Measurements from ENCODE around the gene RBM17.
"Not testable (repeated sequence)": the region's sequence is repeated elsewhere in the genome, so short reads cannot be mapped to it uniquely, and the experiment has no call there.

Gene RBM17

GRCh38 chr10:6088721-6089333 is at the start of gene RBM17:
Gene RBM17, plus strand, starts transcription at chr10:6089034. Its CDS starts 8,032 bp downstream, at chr10:6097066.
- DNase-seq (ENCODE audit: insufficient read length, low spot score) = peak; percentile 85
- peak; percentile 89 for FAIRE-seq

GRCh38 chr10:6039711-6040110 is 49.1 kb upstream of the RBM17 start:
- DNase-seq (ENCODE audit: insufficient read length, low spot score) = no peak
- no peak for FAIRE-seq

- DNase-seq (ENCODE audit: insufficient read length, low spot score) = no peak
- FAIRE-seq = no peak
These were observed 48.6 kb upstream of the RBM17 start for GRCh38 chr10:6040205-6040604.

DNA sequence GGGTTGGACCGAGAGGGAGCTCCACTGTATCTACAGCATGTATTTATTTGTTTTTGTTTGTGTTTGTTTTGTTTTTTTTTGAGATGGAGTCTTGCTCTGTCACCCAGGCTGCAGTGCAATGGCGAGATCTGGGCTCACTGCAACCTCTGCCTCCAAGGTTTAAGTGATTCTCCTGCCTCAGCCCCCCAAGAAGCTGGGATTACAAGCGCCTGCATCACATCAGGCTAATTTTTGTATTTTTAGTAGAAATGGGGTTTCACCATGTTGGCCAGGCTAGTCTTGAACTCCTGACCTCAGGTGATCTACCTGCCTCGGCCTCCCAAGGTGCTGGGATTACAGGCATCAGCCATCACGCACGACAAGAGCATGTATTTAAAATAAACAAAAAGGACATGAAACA is 45.5 kb upstream of the RBM17 start:
- FAIRE-seq; DNase-seq (ENCODE audit: insufficient read length, low spot score): not testable (repeated sequence)

- FAIRE-seq (peak; percentile 68), DNase-seq (ENCODE audit: insufficient read length, low spot score) (no peak)
These were observed 44.8 kb upstream of the RBM17 start for GRCh38 chr10:6044060-6044459.

GRCh38 chr10:6044751-6045313 is 44.0 kb upstream of the RBM17 start:
- FAIRE-seq (peak; percentile 18), DNase-seq (ENCODE audit: insufficient read length, low spot score) (no peak)

- no peak for DNase-seq (ENCODE audit: insufficient read length, low spot score)
- peak; percentile 94 for FAIRE-seq
These were observed 43.5 kb upstream of the RBM17 start for GRCh38 chr10:6045314-6045848.

- no peak for DNase-seq (ENCODE audit: insufficient read length, low spot score)
These were observed 42.7 kb upstream of the RBM17 start for GRCh38 chr10:6045878-6046772.

GRCh38 chr10:6046773-6047611 is 41.8 kb upstream of the RBM17 start:
- FAIRE-seq (no peak), DNase-seq (ENCODE audit: insufficient read length, low spot score) (no peak)

More at GRCh38 chr10:6045878-6046772, 42.7 kb upstream of the RBM17 start:
- FAIRE-seq = no peak

DNA sequence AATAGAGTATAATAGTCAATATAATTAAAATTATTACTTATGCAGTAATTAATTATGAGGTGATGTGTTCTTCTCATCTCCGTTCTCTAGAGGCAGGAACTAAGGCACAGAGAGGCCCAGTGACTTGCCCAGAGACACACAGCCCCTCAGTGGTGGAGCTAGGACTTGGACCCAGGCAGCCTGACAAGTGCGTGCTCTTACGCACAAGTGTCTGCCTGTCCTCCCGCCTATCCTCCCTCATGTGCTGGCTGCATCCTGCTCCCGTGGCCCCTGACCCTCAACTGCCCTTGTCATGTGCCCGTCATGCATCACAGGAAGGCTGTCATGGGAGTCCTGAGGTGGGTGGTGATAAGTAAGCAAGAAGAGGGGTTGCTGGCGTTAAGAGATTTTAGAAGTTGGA is 41.0 kb upstream of the RBM17 start:
- no peak for FAIRE-seq

DNA sequence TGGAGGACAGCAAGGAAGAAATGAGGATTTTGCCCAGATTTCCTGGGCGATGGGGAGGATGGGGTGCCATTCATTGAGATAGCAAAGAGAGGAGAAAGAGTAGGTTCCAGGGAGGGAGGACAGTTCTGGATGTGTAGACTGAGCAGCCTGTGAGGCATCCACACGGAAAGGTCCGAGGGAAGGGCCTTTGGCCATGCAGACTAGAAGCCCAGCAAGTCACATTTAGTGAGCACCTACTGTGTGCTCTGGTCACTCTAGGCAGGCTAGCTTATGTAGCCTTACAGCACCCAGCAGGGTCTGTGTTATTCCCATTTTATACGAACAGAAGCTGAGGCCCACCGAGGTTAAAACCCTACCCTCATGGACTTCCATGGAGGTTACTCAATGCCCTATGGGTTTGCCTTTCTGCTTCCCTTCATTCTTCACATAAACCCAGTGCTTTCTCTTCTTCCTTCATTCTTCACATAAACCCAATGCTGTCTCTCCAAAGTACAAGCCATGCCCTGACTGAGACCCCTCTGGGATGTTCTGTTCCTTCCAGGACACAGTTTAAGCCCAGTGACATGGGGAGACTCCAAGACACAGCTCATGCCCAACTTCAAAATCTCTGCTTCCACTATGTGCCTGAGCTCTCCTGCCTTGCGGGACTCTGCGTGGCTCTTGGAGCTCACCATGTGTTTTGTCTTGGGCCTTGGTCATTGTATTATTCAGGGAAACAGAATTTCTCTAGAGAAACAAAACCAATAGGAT is 40.4 kb upstream of the RBM17 start:
- DNase-seq (ENCODE audit: insufficient read length, low spot score) = no peak
- no peak for FAIRE-seq

More for the DNA sequence above, 41.0 kb upstream of the RBM17 start:
- no peak for DNase-seq (ENCODE audit: insufficient read length, low spot score)

- DNase-seq (ENCODE audit: insufficient read length, low spot score) = no peak
- no peak for FAIRE-seq
These were observed 39.8 kb upstream of the RBM17 start for GRCh38 chr10:6049031-6049400.

- FAIRE-seq (peak; percentile 98), DNase-seq (ENCODE audit: insufficient read length, low spot score) (peak; percentile 63)
These were observed 37.9 kb upstream of the RBM17 start for GRCh38 chr10:6050801-6051445.

DNA sequence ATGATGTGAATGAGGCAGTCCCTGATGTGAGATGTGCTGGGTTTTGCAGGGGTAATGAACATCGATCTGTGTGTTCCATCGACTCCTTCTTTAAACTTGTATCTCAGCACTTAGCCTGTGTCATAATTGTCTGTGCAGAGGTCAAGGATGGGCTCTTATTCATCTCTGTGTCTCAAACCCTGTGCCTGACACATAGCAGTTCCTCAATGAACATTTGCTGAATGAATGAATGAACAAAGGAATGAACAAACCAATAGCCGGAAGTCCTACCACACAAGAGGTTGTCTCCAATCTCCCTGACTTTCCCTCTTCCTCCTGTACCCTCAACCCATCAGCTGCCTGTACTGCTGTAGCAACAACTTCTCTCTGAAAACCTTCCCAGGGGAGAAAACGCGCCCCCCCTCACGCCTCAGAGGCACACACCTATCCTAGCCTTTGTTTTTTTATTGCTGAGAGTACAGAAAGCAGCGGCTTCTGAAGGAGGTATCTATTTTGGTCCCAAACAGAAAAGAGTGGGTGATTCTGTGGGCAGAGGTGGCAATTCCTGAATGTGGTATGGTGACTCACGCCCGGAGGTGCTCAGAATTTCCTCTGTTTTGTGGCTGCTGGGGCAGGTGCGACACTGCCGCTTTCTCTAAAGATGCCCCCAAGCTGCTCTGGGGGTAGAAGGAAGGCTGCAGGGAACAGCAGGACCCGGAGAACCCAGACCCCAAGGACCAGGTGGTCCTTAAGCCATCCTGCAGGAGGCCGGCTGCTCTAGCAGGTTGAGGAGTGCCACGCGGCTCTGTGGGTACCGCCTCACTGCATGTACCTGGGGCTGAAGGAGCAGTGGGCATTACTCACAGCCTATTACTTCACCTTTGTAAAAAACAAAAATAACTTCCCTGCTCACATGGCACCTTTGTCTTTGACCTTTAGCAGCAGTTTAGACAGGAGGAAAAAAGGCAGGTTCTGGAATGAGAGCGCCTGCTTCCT is 36.3 kb upstream of the RBM17 start:
- FAIRE-seq = peak; percentile 95

GRCh38 chr10:6053303-6053702 is 35.5 kb upstream of the RBM17 start:
- FAIRE-seq = peak; percentile 21
- no peak for DNase-seq (ENCODE audit: insufficient read length, low spot score)

More for the DNA sequence above, 36.3 kb upstream of the RBM17 start:
- DNase-seq (ENCODE audit: insufficient read length, low spot score) = no peak

- peak; percentile 80 for FAIRE-seq
These were observed 34.8 kb upstream of the RBM17 start for GRCh38 chr10:6053816-6054631.

GRCh38 chr10:6054884-6055283 is 34.0 kb upstream of the RBM17 start:
- DNase-seq (ENCODE audit: insufficient read length, low spot score) = no peak
- FAIRE-seq = no peak

More at GRCh38 chr10:6053816-6054631, 34.8 kb upstream of the RBM17 start:
- DNase-seq (ENCODE audit: insufficient read length, low spot score) = no peak

Measured in GM19239 (cell line).